ENCODE results near the gene ATP10B. TPM values are rescaled to one million over a fixed set of nuclear protein-coding genes. Genes with fewer than 3 reads are reported as not detected.

ATP10B gene
- polyA plus RNA-seq, 2 donors = 5.0 to 6.6 TPM

DNA sequence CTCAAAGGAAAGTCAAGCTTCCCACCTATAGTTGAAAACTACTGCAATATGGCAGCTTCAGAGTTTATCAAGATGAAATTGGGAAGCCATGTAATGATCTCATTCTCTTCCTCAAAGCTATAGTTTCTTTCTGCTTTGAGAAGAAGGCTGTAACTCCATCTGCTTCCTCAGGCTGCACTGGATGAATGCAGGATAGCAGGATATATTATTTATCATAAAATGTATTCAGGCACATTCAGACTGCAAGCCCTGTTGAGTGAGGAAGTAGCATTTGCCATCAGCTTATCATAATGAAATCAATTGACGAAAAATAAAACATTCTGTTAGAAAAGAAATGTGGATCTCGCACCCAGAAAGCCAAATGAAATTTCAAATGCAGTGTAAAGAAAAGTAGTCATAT, 560 bp downstream of the ATP10B start:
- Histone ChIP-seq H3K4me1 (ENCODE audit: control insufficient read depth in 2 of 2, insufficient read depth in 2 of 2, low read length in 1 of 2) (no peaks in the 10 kb centered on the region), H3K27me3 (ENCODE audit: control insufficient read depth in 1 of 2, insufficient read depth in 2 of 2, low read length in 2 of 2) (no peaks in the 10 kb centered on the region)
- WGBS, 2 donors = 90 to 94% methylated on average over 2 of the region's 2 CpGs

DNA sequence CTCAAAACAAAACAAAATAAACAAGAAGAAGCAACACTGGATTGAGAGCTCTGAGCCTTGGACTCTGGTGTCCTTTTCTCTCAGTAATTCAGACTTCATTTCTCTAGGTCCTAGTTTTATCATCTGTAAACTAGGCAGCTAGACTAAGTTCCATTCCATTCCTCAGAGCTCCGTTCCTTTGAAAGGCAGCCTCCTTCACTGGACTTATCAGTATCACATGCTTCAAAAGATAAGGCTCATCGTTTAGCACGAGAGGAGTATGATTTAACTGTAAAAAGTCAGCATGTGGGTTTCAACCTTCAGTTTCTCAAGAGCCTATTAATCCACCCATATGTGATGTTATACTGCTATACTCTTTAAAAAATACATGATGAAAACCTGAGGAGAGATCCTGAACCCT, 1.6 kb downstream of the ATP10B start:
- H3K9me3 ChIP-seq (ENCODE audit: control insufficient read depth in 2 of 2, insufficient read depth in 1 of 2, low read depth in 1 of 2, low read length in 1 of 2) = no peaks in the 10 kb centered on the region
- no peak overlapping the region for H3K27ac ChIP-seq (ENCODE audit: low read depth in 2 of 2, low read length in 1 of 2)
- H3K4me3 ChIP-seq (ENCODE audit: low read depth in 1 of 2, low read length in 2 of 2) = no peak overlapping the region
- no peaks in the 10 kb centered on the region for H3K36me3 ChIP-seq (ENCODE audit: control insufficient read depth in 2 of 2, insufficient read depth in 2 of 2, low read length in 1 of 2)
- H3K27me3 ChIP-seq (ENCODE audit: control insufficient read depth in 1 of 2, insufficient read depth in 2 of 2, low read length in 2 of 2) = no peaks in the 10 kb centered on the region
- 61 to 72% methylated on average over 3 of the region's 3 CpGs for WGBS, 2 donors
- H3K4me1 ChIP-seq (ENCODE audit: control insufficient read depth in 2 of 2, insufficient read depth in 2 of 2, low read length in 1 of 2) = no peaks in the 10 kb centered on the region

More for the DNA sequence above, 560 bp downstream of the ATP10B start:
- no peaks in the 10 kb centered on the region for H3K9me3 ChIP-seq (ENCODE audit: control insufficient read depth in 2 of 2, insufficient read depth in 1 of 2, low read depth in 1 of 2, low read length in 1 of 2)
- H3K36me3 ChIP-seq (ENCODE audit: control insufficient read depth in 2 of 2, insufficient read depth in 2 of 2, low read length in 1 of 2) = no peaks in the 10 kb centered on the region
- no peak overlapping the region for H3K4me3 ChIP-seq (ENCODE audit: low read depth in 1 of 2, low read length in 2 of 2)
- no peak overlapping the region for H3K27ac ChIP-seq (ENCODE audit: low read depth in 2 of 2, low read length in 1 of 2)

DNA sequence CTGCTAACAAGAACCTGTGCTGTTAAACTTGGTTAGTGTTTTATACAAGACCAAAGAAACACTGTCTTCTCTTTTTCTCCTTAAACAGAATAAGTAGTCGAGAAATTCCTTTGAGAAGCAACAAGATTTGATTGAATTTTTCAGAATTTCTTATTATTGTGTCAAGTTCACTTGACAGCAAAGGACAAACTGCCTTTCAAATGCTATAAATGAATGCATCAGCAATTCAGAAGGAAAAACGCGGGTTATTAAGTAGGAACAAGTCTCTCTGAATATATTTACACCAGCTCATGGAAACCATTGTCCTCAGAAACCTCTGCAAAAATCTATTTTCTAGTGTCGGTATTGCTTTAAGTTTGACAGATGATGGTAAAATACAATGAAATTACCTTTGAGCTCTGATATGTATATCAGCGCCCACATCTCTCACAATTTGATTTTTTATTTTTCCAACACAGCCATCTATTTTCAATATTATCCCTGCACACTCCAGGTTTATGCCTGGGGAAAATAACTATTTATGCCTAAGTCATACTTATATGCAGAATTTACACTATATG, 4.4 kb downstream of the ATP10B start:
- WGBS, 2 donors = 82 to 88% methylated on average over 5 of the region's 5 CpGs

DNA sequence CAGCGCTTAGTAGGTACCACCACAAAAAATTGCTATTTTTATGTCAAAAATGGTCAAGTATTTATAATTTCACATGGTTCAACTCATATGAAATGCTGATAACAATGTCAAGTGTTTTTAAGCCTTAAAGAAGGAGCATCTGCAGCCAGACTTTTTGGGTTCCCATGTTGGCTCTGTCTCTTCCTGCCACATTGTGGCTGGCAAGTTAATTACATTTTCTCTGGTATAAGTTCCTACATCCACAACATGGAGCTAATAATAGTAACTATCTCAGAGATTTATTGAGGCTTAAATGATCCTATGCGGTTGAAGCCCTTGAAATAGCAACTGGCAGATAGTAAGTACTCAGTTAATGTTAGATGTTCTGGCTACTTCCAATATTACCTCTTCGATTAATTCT, 5.4 kb downstream of the ATP10B start:
- Histone ChIP-seq H3K9me3 (ENCODE audit: control insufficient read depth in 2 of 2, insufficient read depth in 1 of 2, low read depth in 1 of 2, low read length in 1 of 2) (no peaks in the 10 kb centered on the region), H3K27ac (ENCODE audit: low read depth in 2 of 2, low read length in 1 of 2) (no peak overlapping the region), H3K4me1 (ENCODE audit: control insufficient read depth in 2 of 2, insufficient read depth in 2 of 2, low read length in 1 of 2) (no peaks in the 10 kb centered on the region), H3K27me3 (ENCODE audit: control insufficient read depth in 1 of 2, insufficient read depth in 2 of 2, low read length in 2 of 2) (no peaks in the 10 kb centered on the region), H3K4me3 (ENCODE audit: low read depth in 1 of 2, low read length in 2 of 2) (no peak overlapping the region), H3K36me3 (ENCODE audit: control insufficient read depth in 2 of 2, insufficient read depth in 2 of 2, low read length in 1 of 2) (no peaks in the 10 kb centered on the region)
- 87 to 89% methylated on average over 3 of the region's 3 CpGs for WGBS, 2 donors

More for the DNA sequence above, 4.4 kb downstream of the ATP10B start:
- Histone ChIP-seq H3K27me3 (ENCODE audit: control insufficient read depth in 1 of 2, insufficient read depth in 2 of 2, low read length in 2 of 2) (no peaks in the 10 kb centered on the region), H3K4me3 (ENCODE audit: low read depth in 1 of 2, low read length in 2 of 2) (no peak overlapping the region), H3K27ac (ENCODE audit: low read depth in 2 of 2, low read length in 1 of 2) (no peak overlapping the region), H3K36me3 (ENCODE audit: control insufficient read depth in 2 of 2, insufficient read depth in 2 of 2, low read length in 1 of 2) (no peaks in the 10 kb centered on the region), H3K9me3 (ENCODE audit: control insufficient read depth in 2 of 2, insufficient read depth in 1 of 2, low read depth in 1 of 2, low read length in 1 of 2) (no peaks in the 10 kb centered on the region), H3K4me1 (ENCODE audit: control insufficient read depth in 2 of 2, insufficient read depth in 2 of 2, low read length in 1 of 2) (no peaks in the 10 kb centered on the region)

DNA sequence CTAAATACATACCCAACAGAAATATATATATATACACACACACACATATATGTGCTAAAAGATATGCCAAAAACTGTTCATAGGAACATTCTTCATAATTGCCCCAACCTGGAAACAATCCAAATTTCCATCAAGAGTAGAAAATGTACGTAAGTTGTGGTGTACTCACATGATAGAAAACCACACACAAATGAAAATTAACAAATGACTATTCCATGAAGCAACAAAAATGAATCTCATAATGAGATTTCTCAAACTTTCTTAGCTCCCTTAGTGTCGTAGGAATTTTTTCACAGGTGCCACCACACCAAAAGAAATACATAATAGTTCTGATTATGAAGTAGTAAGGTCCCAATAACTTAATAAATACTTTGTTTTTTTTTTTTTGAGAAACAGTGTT, 7.8 kb downstream of the ATP10B start:
- 72 to 74% methylated on average over 2 of the region's 2 CpGs for WGBS, 2 donors
- Histone ChIP-seq H3K4me3 (ENCODE audit: low read depth in 1 of 2, low read length in 2 of 2) (no peak overlapping the region), H3K4me1 (ENCODE audit: control insufficient read depth in 2 of 2, insufficient read depth in 2 of 2, low read length in 1 of 2) (no peaks in the 10 kb centered on the region), H3K9me3 (ENCODE audit: control insufficient read depth in 2 of 2, insufficient read depth in 1 of 2, low read depth in 1 of 2, low read length in 1 of 2) (no peaks in the 10 kb centered on the region), H3K27ac (ENCODE audit: low read depth in 2 of 2, low read length in 1 of 2) (no peak overlapping the region), H3K27me3 (ENCODE audit: control insufficient read depth in 1 of 2, insufficient read depth in 2 of 2, low read length in 2 of 2) (no peaks in the 10 kb centered on the region), H3K36me3 (ENCODE audit: control insufficient read depth in 2 of 2, insufficient read depth in 2 of 2, low read length in 1 of 2) (no peaks in the 10 kb centered on the region)

DNA sequence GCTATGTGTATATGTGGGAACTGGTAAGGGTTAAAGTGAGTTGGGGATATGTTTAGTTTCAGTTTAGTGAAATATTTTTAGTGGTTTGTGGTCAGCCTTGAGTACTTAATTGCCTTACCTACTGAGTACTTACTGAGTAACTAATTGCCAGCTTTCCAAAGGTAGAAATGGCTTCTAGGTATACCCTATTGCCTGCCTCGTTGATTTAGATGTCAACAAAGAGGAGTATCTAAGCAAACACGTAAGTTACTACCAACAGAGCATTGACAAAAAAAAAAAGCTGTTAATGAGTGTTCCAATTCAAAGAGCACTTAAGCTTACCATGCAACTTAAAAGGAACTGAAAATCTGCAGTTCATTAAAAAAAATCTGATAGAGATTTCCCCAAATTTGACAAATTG, 8.8 kb downstream of the ATP10B start:
- Histone ChIP-seq H3K4me1 (ENCODE audit: control insufficient read depth in 2 of 2, insufficient read depth in 2 of 2, low read length in 1 of 2) (no peaks in the 10 kb centered on the region), H3K4me3 (ENCODE audit: low read depth in 1 of 2, low read length in 2 of 2) (no peak overlapping the region), H3K27ac (ENCODE audit: low read depth in 2 of 2, low read length in 1 of 2) (no peak overlapping the region), H3K27me3 (ENCODE audit: control insufficient read depth in 1 of 2, insufficient read depth in 2 of 2, low read length in 2 of 2) (no peaks in the 10 kb centered on the region), H3K36me3 (ENCODE audit: control insufficient read depth in 2 of 2, insufficient read depth in 2 of 2, low read length in 1 of 2) (no peaks in the 10 kb centered on the region), H3K9me3 (ENCODE audit: control insufficient read depth in 2 of 2, insufficient read depth in 1 of 2, low read depth in 1 of 2, low read length in 1 of 2) (no peaks in the 10 kb centered on the region)
- WGBS, 2 donors = 38 to 47% methylated on average over 2 of the region's 2 CpGs

DNA sequence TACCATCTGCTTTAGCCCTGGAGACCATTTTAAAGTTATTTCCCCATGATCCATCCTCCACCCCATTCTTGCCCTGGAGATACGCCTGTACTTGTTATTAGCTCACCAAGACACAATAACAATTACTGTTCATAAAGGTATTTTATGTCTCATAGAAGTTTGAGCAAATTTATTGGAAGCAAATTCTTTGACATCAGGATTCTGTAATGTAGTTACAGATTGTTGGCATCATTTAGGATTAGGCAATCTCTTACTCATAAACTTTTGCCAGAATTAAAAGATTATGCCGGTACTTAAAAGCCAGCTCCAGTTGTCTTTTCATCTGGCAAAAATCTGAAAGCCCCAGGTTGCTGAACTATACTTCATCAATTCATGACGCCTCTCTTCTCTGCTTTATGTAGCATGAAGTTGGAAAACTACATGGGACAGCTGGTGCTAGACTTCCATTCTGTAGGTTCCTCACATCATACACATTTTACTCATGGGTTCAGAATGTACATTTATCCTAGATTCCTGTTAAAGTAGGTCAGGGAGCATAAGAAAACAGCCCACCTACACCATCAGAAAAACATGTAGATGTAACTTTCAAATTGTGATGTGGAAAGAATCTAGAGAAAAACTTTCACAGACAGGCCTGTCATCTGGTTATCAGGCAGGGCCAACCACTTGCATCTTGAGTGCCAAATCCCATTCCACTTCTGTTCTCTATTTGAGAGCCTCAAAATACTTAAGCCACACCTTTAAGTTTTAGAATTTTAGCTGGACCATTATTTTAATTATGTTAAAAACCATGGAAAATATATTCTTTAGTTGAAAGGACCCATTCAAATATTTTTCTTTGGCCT, 14.0 kb downstream of the ATP10B start:
- no peaks in the 10 kb centered on the region for H3K27me3 ChIP-seq (ENCODE audit: control insufficient read depth in 1 of 2, insufficient read depth in 2 of 2, low read length in 2 of 2)
- no peaks in the 10 kb centered on the region for H3K4me1 ChIP-seq (ENCODE audit: control insufficient read depth in 2 of 2, insufficient read depth in 2 of 2, low read length in 1 of 2)
- H3K36me3 ChIP-seq (ENCODE audit: control insufficient read depth in 2 of 2, insufficient read depth in 2 of 2, low read length in 1 of 2) = no peaks in the 10 kb centered on the region
- WGBS, 2 donors = 39 to 59% methylated on average over 3 of the region's 3 CpGs
- no peak overlapping the region for H3K4me3 ChIP-seq (ENCODE audit: low read depth in 1 of 2, low read length in 2 of 2)
- no peak overlapping the region for H3K27ac ChIP-seq (ENCODE audit: low read depth in 2 of 2, low read length in 1 of 2)
- H3K9me3 ChIP-seq (ENCODE audit: control insufficient read depth in 2 of 2, insufficient read depth in 1 of 2, low read depth in 1 of 2, low read length in 1 of 2) = no peaks in the 10 kb centered on the region

DNA sequence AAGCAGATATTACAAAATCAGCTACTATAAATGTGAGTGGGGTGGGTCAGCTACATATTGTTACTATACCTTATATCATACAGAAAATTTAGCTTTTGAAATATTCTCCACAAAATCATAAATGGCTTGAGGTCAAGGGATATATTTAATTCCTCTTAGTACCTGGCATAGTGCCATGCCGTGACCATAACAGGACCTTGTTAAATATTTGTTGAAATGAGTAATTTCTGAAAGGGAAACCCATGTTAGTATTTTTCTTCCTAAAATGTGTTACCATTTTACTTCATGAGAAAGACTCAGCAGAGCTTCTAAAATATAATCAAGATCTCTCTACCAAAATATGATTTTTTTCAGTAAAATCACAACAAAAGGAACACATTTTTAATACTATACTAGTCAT, 14.8 kb downstream of the ATP10B start:
- no peaks in the 10 kb centered on the region for H3K27me3 ChIP-seq (ENCODE audit: control insufficient read depth in 1 of 2, insufficient read depth in 2 of 2, low read length in 2 of 2)
- H3K4me3 ChIP-seq (ENCODE audit: low read depth in 1 of 2, low read length in 2 of 2) = no peak overlapping the region
- 2 to 3% methylated on average over 1 of the region's 1 CpG for WGBS, 2 donors
- no peaks in the 10 kb centered on the region for H3K36me3 ChIP-seq (ENCODE audit: control insufficient read depth in 2 of 2, insufficient read depth in 2 of 2, low read length in 1 of 2)
- no peaks in the 10 kb centered on the region for H3K4me1 ChIP-seq (ENCODE audit: control insufficient read depth in 2 of 2, insufficient read depth in 2 of 2, low read length in 1 of 2)
- H3K9me3 ChIP-seq (ENCODE audit: control insufficient read depth in 2 of 2, insufficient read depth in 1 of 2, low read depth in 1 of 2, low read length in 1 of 2) = no peaks in the 10 kb centered on the region
- H3K27ac ChIP-seq (ENCODE audit: low read depth in 2 of 2, low read length in 1 of 2) = no peak overlapping the region

DNA sequence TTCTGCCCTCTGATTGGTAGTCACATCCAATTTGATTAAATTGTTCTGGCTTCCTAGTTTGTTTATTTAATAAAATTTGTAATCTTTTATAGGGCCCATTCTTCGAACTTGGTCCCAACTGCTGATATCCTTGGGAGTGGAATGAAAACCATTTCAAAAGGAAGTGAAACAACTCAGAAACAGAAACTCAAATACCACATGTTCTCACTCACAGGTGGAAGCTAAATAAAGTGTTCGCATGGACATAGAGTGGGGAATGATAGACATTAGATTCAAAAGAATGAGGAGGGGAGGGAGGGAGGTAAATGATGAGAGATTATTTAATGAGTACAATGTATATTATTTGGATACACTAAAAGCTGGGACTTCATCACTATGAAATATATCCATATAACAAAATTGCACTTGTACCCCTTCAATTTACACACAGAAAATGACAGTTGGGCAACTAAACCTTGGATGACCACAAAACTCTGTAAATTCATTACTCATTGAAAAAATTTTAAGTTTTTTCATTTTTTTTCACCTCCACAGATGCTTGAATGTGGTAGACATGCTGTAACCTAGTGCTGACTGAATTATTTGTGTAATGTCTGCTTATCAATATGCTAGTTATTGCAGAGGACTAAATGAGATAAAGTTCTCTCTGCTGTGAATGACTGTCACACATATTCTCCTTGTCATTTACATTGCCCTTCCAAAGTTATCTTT, 16.0 kb downstream of the ATP10B start:
- H3K27ac ChIP-seq (ENCODE audit: low read depth in 2 of 2, low read length in 1 of 2) = no peak overlapping the region
- H3K4me1 ChIP-seq (ENCODE audit: control insufficient read depth in 2 of 2, insufficient read depth in 2 of 2, low read length in 1 of 2) = no peaks in the 10 kb centered on the region
- H3K9me3 ChIP-seq (ENCODE audit: control insufficient read depth in 2 of 2, insufficient read depth in 1 of 2, low read depth in 1 of 2, low read length in 1 of 2) = no peaks in the 10 kb centered on the region
- no peaks in the 10 kb centered on the region for H3K36me3 ChIP-seq (ENCODE audit: control insufficient read depth in 2 of 2, insufficient read depth in 2 of 2, low read length in 1 of 2)
- WGBS, 2 donors = 61 to 67% methylated on average over 2 of the region's 2 CpGs
- H3K27me3 ChIP-seq (ENCODE audit: control insufficient read depth in 1 of 2, insufficient read depth in 2 of 2, low read length in 2 of 2) = no peaks in the 10 kb centered on the region
- no peak overlapping the region for H3K4me3 ChIP-seq (ENCODE audit: low read depth in 1 of 2, low read length in 2 of 2)
